HFFc6 (cell line): ENCODE data around the gene C17orf107. TPM values are rescaled to one million over a fixed set of nuclear protein-coding genes. Genes with fewer than 3 reads are reported as not detected.
"Not testable (repeated sequence)": the region's sequence is repeated elsewhere in the genome, so short reads cannot be mapped to it uniquely, and the experiment has no call there.

ENCODE experiments used
- DNase-seq: peaks from one replicate; pipeline ENCODE4 v3.0.0-alpha.2; 2018
- H3K27ac Mint-ChIP-seq: 2 replicates; pipeline ENCODE4 v1.8.0; 2020; ENCODE audit warnings: mild to moderate bottlenecking, mixed read lengths
- H3K27me3 Mint-ChIP-seq: 2 replicates; pipeline ENCODE4 v1.8.0; 2021; ENCODE audit warnings: mild to moderate bottlenecking, moderate library complexity, mixed read lengths; ENCODE audit not compliant: insufficient read depth
- H3K36me3 Mint-ChIP-seq: 2 replicates; pipeline ENCODE4 v1.8.0; 2021; ENCODE audit warnings: low read depth, mixed read lengths
- H3K4me1 Mint-ChIP-seq: 2 replicates; pipeline ENCODE4 v1.8.0; 2020; ENCODE audit warnings: low read depth, mixed read lengths
- H3K4me3 Mint-ChIP-seq: 2 replicates; pipeline ENCODE4 v1.8.0; 2020; ENCODE audit warnings: mild to moderate bottlenecking, moderate library complexity, mixed read lengths
- H3K9me3 Mint-ChIP-seq: 2 replicates; pipeline ENCODE4 v1.8.0; 2020; ENCODE audit warnings: mild to moderate bottlenecking, mixed read lengths
- total RNA-seq, 6 experiments: library from RNA; stranded (reverse); fragmentation: NEBNext Ultra II Directional; extraction: Animal tissue kit (Norgen Biotek cat#: 25700); gene quantifications; 2 replicates in 1 of 6; 3 replicates in 5 of 6; pipeline ENCODE4 v1.2.3, GENCODE V29; 2021
- TF ChIP-seq, protein P1 (sequence below): fragments of 200-600 bp; sonication (generic); IDR thresholded peaks from 2 replicates; pipeline ENCODE4 v1.5.0; 2021; ENCODE audit warnings: antibody characterized with exemption, mild to moderate bottlenecking

Gene C17orf107
- total RNA-seq, 6 experiments from 2014 or later: 0.95 to 1.6 (median 1.4) TPM

DNA sequence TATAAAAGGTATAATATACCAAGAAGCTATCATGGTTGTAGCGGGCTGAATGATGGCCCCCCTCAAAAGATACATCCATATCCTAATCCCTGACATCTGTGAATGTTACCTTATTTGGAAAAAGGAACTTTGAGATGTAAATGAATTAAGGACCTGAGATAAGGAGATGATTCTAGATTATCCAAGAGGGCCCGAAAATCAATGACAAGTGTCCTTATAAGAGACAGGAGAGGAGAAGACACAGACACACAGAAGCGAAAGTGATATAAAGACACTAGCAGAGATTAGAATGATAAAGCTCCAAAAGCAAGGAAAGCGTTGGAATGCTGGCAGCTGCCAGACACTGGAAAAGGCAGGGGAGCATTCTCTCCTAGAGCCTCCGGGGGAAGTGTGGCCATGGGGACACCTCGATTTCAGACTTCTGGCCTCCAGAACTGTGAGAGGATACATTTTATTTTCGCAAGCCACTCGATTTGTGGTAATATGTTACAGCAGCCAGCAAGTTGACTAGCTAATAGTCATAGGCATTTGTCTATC is 20.2 kb downstream of the C17orf107 start:
- Mint-ChIP-seq H3K9me3 (no peaks in the 10 kb centered on the region), H3K4me1 (peaks cover 10% of the 10 kb centered on the region), H3K27ac (no peak overlapping the region), H3K4me3 (peak overlapping the region; percentile 33), H3K27me3 (peaks cover 1% of the 10 kb centered on the region; the same call in 1 of the 2 replicates), H3K36me3 (no peaks in the 10 kb centered on the region)
- DNase-seq: no peak
- TF ChIP-seq, protein P1, sequence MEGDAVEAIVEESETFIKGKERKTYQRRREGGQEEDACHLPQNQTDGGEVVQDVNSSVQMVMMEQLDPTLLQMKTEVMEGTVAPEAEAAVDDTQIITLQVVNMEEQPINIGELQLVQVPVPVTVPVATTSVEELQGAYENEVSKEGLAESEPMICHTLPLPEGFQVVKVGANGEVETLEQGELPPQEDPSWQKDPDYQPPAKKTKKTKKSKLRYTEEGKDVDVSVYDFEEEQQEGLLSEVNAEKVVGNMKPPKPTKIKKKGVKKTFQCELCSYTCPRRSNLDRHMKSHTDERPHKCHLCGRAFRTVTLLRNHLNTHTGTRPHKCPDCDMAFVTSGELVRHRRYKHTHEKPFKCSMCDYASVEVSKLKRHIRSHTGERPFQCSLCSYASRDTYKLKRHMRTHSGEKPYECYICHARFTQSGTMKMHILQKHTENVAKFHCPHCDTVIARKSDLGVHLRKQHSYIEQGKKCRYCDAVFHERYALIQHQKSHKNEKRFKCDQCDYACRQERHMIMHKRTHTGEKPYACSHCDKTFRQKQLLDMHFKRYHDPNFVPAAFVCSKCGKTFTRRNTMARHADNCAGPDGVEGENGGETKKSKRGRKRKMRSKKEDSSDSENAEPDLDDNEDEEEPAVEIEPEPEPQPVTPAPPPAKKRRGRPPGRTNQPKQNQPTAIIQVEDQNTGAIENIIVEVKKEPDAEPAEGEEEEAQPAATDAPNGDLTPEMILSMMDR: no peak

GRCh38 chr17:4920351-4921048 is 21.2 kb downstream of the C17orf107 start:
- Mint-ChIP-seq H3K9me3 (no peaks in the 10 kb centered on the region), H3K36me3 (no peaks in the 10 kb centered on the region), H3K4me3 (no peak overlapping the region), H3K4me1 (peaks cover 10% of the 10 kb centered on the region), H3K27me3 (peaks cover 1% of the 10 kb centered on the region; the same call in 1 of the 2 replicates), H3K27ac (no peak overlapping the region)
- TF ChIP-seq, protein P1: no peak
- DNase-seq: no peak

DNA sequence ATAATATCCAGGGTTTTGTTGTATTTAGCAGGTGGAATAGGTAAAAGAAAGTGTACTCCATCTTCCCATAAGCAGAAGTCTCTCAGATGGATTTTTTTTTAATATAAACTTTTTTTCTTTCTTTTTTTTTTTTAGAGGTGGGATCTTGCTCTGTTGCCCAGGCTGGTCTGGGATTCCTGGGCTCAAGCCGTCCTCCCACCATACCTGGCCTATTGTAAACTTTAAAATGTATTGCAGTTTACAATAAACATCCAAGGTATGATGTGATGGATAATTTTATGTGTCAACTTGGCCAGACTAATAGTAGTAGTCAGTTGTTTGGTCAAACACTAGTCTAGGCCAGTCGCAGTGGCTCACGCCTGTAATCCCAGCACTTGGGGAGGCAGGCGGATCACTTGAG is 22.0 kb downstream of the C17orf107 start:
- peaks cover 10% of the 10 kb centered on the region for H3K4me1 Mint-ChIP-seq
- no peak overlapping the region for H3K4me3 Mint-ChIP-seq
- TF ChIP-seq, protein P1: no peak
- no peak overlapping the region for H3K27ac Mint-ChIP-seq
- no peaks in the 10 kb centered on the region for H3K9me3 Mint-ChIP-seq
- peaks cover 1% of the 10 kb centered on the region; the same call in 1 of the 2 replicates for H3K27me3 Mint-ChIP-seq
- DNase-seq: no peak
- H3K36me3 Mint-ChIP-seq: no peaks in the 10 kb centered on the region

- H3K4me3 Mint-ChIP-seq: not testable (repeated sequence)
Observed at GRCh38 chr17:4926577-4927335, 27.4 kb downstream of the C17orf107 start.

DNA sequence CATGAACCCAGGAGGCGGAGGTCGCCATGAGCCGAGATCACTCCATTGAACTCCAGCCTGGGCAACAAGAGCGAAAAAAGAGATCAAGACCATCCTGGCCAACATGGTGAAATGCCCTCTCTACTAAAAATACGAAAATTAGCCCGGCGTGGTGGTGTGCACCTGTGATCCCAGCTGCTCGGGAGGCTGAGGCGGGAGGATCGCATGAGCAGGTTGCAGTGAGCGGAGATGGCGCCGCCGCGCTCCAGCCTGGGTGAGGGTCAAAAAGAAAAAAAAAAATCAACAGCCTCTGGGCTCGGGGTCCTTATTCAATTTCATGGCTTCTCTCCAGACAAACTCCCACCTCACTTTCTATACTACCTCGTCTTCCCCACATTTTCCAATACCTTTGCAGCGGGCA is 29.5 kb downstream of the C17orf107 start:
- Mint-ChIP-seq H3K4me3 (no peak overlapping the region), H3K9me3 (no peaks in the 10 kb centered on the region), H3K4me1 (peaks cover 2% of the 10 kb centered on the region), H3K27me3 (peaks cover 2% of the 10 kb centered on the region), H3K27ac (no peak overlapping the region), H3K36me3 (peaks cover 20% of the 10 kb centered on the region; the same call in 1 of the 2 replicates)
- no peak for DNase-seq
- TF ChIP-seq, protein P1: no peak

More at GRCh38 chr17:4926577-4927335, 27.4 kb downstream of the C17orf107 start:
- H3K27ac Mint-ChIP-seq, H3K9me3 Mint-ChIP-seq, H3K27me3 Mint-ChIP-seq, DNase-seq, H3K4me1 Mint-ChIP-seq: not testable (repeated sequence)
- H3K36me3 Mint-ChIP-seq: peaks cover 20% of the 10 kb centered on the region; the same call in 1 of the 2 replicates

DNA sequence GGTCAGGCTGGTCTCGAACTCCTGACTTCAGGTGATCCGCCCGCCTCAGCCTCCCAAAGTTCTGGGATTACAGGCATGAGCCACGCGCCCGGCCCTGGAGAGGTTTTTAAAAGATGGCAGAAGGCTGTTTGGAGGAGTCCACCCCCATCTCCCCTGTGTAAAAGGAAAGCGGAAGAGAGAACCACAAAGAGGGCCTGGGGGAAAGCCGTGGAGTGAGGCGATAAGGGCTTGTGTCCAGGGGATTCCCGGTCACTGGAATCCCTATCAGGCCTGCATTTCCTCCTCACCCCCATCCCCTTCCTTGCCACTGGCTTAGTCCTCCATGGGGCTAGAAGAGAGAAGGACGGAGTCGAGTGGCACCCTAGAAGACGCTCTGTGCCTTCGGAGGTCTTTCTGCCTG is 32.6 kb downstream of the C17orf107 start, which contains the start of gene GP1BA:
GP1BA (plus strand) TSS at position 315 of the 400 bp plus-strand sequence. CDS start 328 bp downstream, outside the sequence.
- no peak for DNase-seq
- Mint-ChIP-seq H3K27me3 (peaks cover 4% of the 10 kb centered on the region), H3K4me1 (peaks cover 10% of the 10 kb centered on the region), H3K27ac (no peak within 1 kb of the TSS), H3K9me3 (no peaks in the 10 kb centered on the region), H3K36me3 (peaks cover 25% of the 10 kb centered on the region), H3K4me3 (no peak within 1 kb of the TSS)
- TF ChIP-seq, protein P1: no peak
